NCI-H510A (cell line): ENCODE data around the gene BCDIN3D.

Experiments
- DNase-seq: peaks from one replicate; lab custom pipeline; 2025; lab: John Stamatoyannopoulos, UW

Gene BCDIN3D

GRCh38 chr12:49819786-49820185, 23.1 kb downstream of the BCDIN3D start:
- DNase-seq, result no peak

GRCh38 chr12:49818241-49818895, 24.5 kb downstream of the BCDIN3D start:
- DNase-seq, result no peak

- DNase-seq, result no peak
Measured at GRCh38 chr12:49813131-49813530, 29.8 kb downstream of the BCDIN3D start.

- DNase-seq, result no peak
Measured at GRCh38 chr12:49811961-49812401, 30.9 kb downstream of the BCDIN3D start.

GRCh38 chr12:49811136-49811535, 31.8 kb downstream of the BCDIN3D start:
- no peak for DNase-seq

GRCh38 chr12:49809906-49810389, 33.0 kb downstream of the BCDIN3D start:
- no peak for DNase-seq

- no peak for DNase-seq
Measured at GRCh38 chr12:49809381-49809905, 33.5 kb downstream of the BCDIN3D start.

- DNase-seq, result no peak
Measured at GRCh38 chr12:49808686-49809380, 34.1 kb downstream of the BCDIN3D start.

- DNase-seq, result no peak
Measured at GRCh38 chr12:49807991-49808580, 34.8 kb downstream of the BCDIN3D start.

GRCh38 chr12:49806877-49807276, 36.0 kb downstream of the BCDIN3D start:
- no peak for DNase-seq

- no peak for DNase-seq
Measured at GRCh38 chr12:49806321-49806813, 36.5 kb downstream of the BCDIN3D start.

- DNase-seq, result no peak
Measured at GRCh38 chr12:49805409-49805808, 37.5 kb downstream of the BCDIN3D start.

GRCh38 chr12:49804821-49805220, 38.1 kb downstream of the BCDIN3D start:
- no peak for DNase-seq

GRCh38 chr12:49803693-49804450, 39.0 kb downstream of the BCDIN3D start:
- DNase-seq, result no peak

GRCh38 chr12:49801141-49802063, 41.5 kb downstream of the BCDIN3D start:
- no peak for DNase-seq

- DNase-seq, result no peak
Measured at GRCh38 chr12:49800421-49801140, 42.3 kb downstream of the BCDIN3D start.

GRCh38 chr12:49798934-49799333, 44.0 kb downstream of the BCDIN3D start:
- no peak for DNase-seq

- no peak for DNase-seq
Measured at GRCh38 chr12:49798248-49798647, 44.7 kb downstream of the BCDIN3D start.

GRCh38 chr12:49797449-49797776, 45.5 kb downstream of the BCDIN3D start:
- DNase-seq, result no peak
